Loucy (cell line): ENCODE results near the gene ETS2.

Source experiments
- H2AFZ ChIP-seq: fragments of 200-600 bp; sonication (generic); 2 replicates; pipeline ENCODE4 v1.6.0; 2016; ENCODE audit warnings: antibody characterized with exemption, mild to moderate bottlenecking, low read length, moderate library complexity
- H3F3A ChIP-seq: fragments of 200-600 bp; 2 replicates; pipeline ENCODE4 v1.6.0; 2016; ENCODE audit warnings: antibody characterized with exemption, low read depth, mild to moderate bottlenecking
- H3K27me3 ChIP-seq: fragments of 200-600 bp; sonication (generic); 2 replicates; pipeline ENCODE4 v1.6.1; 2014; ENCODE audit warnings: low read length, mild to moderate bottlenecking; ENCODE audit not compliant: insufficient read depth, poor library complexity, severe bottlenecking
- H3K36me3 ChIP-seq: fragments of 200-600 bp; sonication (generic); 2 replicates; pipeline ENCODE4 v1.6.1; 2016; ENCODE audit warnings: low read length; ENCODE audit not compliant: insufficient read depth
- H3K4me1 ChIP-seq: fragments of 200-600 bp; sonication (generic); 2 replicates; pipeline ENCODE4 v1.5.1; 2014; ENCODE audit warnings: low read length, mild to moderate bottlenecking; ENCODE audit not compliant: insufficient read depth, poor library complexity, severe bottlenecking
- H3K4me2 ChIP-seq: fragments of 200-600 bp; sonication (generic); 2 replicates; pipeline ENCODE4 v1.6.0; 2014; ENCODE audit warnings: antibody characterized with exemption, low read length, low read depth, mild to moderate bottlenecking; ENCODE audit not compliant: poor library complexity, severe bottlenecking
- H3K4me3 ChIP-seq: fragments of 200-600 bp; sonication (generic); 2 replicates; pipeline ENCODE4 v1.5.1; 2014; ENCODE audit warnings: low read length, mild to moderate bottlenecking, mixed read lengths; ENCODE audit not compliant: poor library complexity, severe bottlenecking
- H3K79me2 ChIP-seq: fragments of 200-600 bp; sonication (generic); 2 replicates; pipeline ENCODE4 v1.6.1; 2014; ENCODE audit warnings: low read length; ENCODE audit not compliant: insufficient read depth
- H3K9ac ChIP-seq: fragments of 200-600 bp; sonication (generic); 2 replicates; pipeline ENCODE4 v1.6.0; 2014; ENCODE audit warnings: mild to moderate bottlenecking, low read depth, low read length, moderate library complexity; ENCODE audit not compliant: poor library complexity, severe bottlenecking
- H3K9me2 ChIP-seq: fragments of 200-600 bp; sonication (generic); replicated peaks from 2 replicates; pipeline ENCODE4 v1.6.1; 2016; ENCODE audit warnings: low read depth, low read length, mixed read lengths
- H3K9me3 ChIP-seq: fragments of 200-600 bp; sonication (generic); 2 replicates; pipeline ENCODE4 v1.6.1; 2014; ENCODE audit warnings: mild to moderate bottlenecking, antibody characterized with exemption, low read length, low read depth; ENCODE audit not compliant: insufficient read depth
- H4K20me1 ChIP-seq: fragments of 200-600 bp; sonication (generic); 2 replicates; pipeline ENCODE4 v1.6.0; 2014; ENCODE audit warnings: antibody characterized with exemption, low read length, mild to moderate bottlenecking; ENCODE audit not compliant: insufficient read depth, poor library complexity, severe bottlenecking
- CTCF ChIP-seq: fragments of 200-600 bp; sonication (generic); conservative IDR thresholded peaks from 2 replicates; pipeline ENCODE4 v1.5.1; 2014; ENCODE audit warnings: mild to moderate bottlenecking, antibody characterized with exemption, low read length
- EZH2phosphoT487 ChIP-seq: fragments of 200-600 bp; IDR thresholded peaks from 2 replicates; pipeline ENCODE4 v1.6.1; 2018; ENCODE audit warnings: antibody characterized with exemption, mild to moderate bottlenecking, moderate library complexity, borderline replicate concordance

ETS2 gene

GRCh38 chr21:38761531-38761930 is 44.2 kb upstream of the ETS2 start:
- Histone ChIP-seq H3K4me1 (peaks cover 6% of the 10 kb centered on the region), H2AFZ (peak overlapping the region; percentile 29), H3K9me2 (no peaks in the 10 kb centered on the region), H3K4me2 (no peak overlapping the region), H3K4me3 (no peak overlapping the region), H3F3A (no peaks in the 10 kb centered on the region), H3K79me2 (no peaks in the 10 kb centered on the region), H3K36me3 (no peaks in the 10 kb centered on the region), H3K9ac (peak overlapping the region; percentile 29), H4K20me1 (no peaks in the 10 kb centered on the region), H3K27me3 (no peaks in the 10 kb centered on the region), H3K9me3 (no peaks in the 10 kb centered on the region)
- no peak for TF ChIP-seq CTCF
- no peak for TF ChIP-seq EZH2phosphoT487

- Histone ChIP-seq H3K4me1 (peaks cover 16% of the 10 kb centered on the region), H3K36me3 (no peaks in the 10 kb centered on the region), H2AFZ (no peak overlapping the region), H3K9me2 (no peaks in the 10 kb centered on the region), H3K4me2 (no peak overlapping the region), H4K20me1 (no peaks in the 10 kb centered on the region), H3K79me2 (no peaks in the 10 kb centered on the region), H3K4me3 (no peak overlapping the region), H3K9ac (no peak overlapping the region), H3F3A (no peaks in the 10 kb centered on the region), H3K27me3 (no peaks in the 10 kb centered on the region), H3K9me3 (no peaks in the 10 kb centered on the region)
- TF ChIP-seq CTCF, result no peak
These were observed 40.7 kb upstream of the ETS2 start for GRCh38 chr21:38765056-38765455.

GRCh38 chr21:38766987-38767722 is 38.6 kb upstream of the ETS2 start:
- Histone ChIP-seq H3K4me3 (peak overlapping the region; percentile 72), H3K79me2 (no peaks in the 10 kb centered on the region), H3K36me3 (no peaks in the 10 kb centered on the region), H3K4me1 (peaks cover 10% of the 10 kb centered on the region), H3K9me3 (no peaks in the 10 kb centered on the region), H3K4me2 (peak overlapping the region; percentile 82), H4K20me1 (no peaks in the 10 kb centered on the region), H3K9me2 (no peaks in the 10 kb centered on the region), H2AFZ (peak overlapping the region; percentile 98), H3F3A (no peaks in the 10 kb centered on the region), H3K9ac (peak overlapping the region; percentile 59), H3K27me3 (no peaks in the 10 kb centered on the region)
- no peak for TF ChIP-seq EZH2phosphoT487
- no peak for TF ChIP-seq CTCF
